LNCaP clone FGC (cell line): ENCODE results near the gene STXBP5.

Source experiments
- DNase-seq: peaks from one replicate; pipeline ENCODE4 v3.0.0-alpha.2; 2011; ENCODE audit warnings: low read depth
- H3K4me3 ChIP-seq: 2 replicates; pipeline ENCODE4 v1.5.1; 2011; ENCODE audit warnings: mild to moderate bottlenecking, low read depth, low read length, control low read depth
- TF ChIP-seq, protein P1 (sequence below): IDR thresholded peaks from 2 replicates; pipeline ENCODE4 v1.5.1; 2012; ENCODE audit warnings: mild to moderate bottlenecking; ENCODE audit not compliant: control insufficient read depth, insufficient read depth; ENCODE audit errors: extremely low read depth

Gene STXBP5

GRCh38 chr6:147266821-147267220, 62.6 kb downstream of the STXBP5 start:
- no peak overlapping the region for H3K4me3 ChIP-seq
- DNase-seq, result no peak
- TF ChIP-seq, protein P1, sequence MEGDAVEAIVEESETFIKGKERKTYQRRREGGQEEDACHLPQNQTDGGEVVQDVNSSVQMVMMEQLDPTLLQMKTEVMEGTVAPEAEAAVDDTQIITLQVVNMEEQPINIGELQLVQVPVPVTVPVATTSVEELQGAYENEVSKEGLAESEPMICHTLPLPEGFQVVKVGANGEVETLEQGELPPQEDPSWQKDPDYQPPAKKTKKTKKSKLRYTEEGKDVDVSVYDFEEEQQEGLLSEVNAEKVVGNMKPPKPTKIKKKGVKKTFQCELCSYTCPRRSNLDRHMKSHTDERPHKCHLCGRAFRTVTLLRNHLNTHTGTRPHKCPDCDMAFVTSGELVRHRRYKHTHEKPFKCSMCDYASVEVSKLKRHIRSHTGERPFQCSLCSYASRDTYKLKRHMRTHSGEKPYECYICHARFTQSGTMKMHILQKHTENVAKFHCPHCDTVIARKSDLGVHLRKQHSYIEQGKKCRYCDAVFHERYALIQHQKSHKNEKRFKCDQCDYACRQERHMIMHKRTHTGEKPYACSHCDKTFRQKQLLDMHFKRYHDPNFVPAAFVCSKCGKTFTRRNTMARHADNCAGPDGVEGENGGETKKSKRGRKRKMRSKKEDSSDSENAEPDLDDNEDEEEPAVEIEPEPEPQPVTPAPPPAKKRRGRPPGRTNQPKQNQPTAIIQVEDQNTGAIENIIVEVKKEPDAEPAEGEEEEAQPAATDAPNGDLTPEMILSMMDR, result no peak

- DNase-seq, result no peak
- TF ChIP-seq, protein P1, result no peak
- H3K4me3 ChIP-seq, result no peak overlapping the region
These were observed 63.4 kb downstream of the STXBP5 start for GRCh38 chr6:147267658-147268057.

DNA sequence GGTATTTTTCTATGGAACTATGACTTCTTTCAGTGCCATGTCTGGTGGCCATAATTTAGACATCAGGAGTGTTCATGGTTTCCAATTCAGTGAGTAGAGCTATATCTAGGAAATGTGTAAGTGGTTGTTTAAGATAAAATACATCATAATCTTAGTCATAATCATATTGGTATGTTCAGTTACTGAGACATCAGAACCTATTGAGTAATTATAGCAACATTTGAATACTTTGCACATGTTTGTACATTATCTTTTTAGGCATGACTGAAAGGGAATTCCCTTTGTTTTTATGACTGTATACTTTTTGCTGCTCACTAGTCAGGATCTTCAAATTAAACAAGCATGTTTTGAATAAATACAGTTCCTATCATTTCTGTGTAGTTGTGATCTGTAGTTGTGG, 64.0 kb downstream of the STXBP5 start:
- DNase-seq, result no peak
- H3K4me3 ChIP-seq, result no peak overlapping the region
- TF ChIP-seq, protein P1, result no peak

GRCh38 chr6:147274012-147274411, 69.8 kb downstream of the STXBP5 start:
- H3K4me3 ChIP-seq, result no peak overlapping the region
- DNase-seq, result no peak
- TF ChIP-seq, protein P1, result no peak

DNA sequence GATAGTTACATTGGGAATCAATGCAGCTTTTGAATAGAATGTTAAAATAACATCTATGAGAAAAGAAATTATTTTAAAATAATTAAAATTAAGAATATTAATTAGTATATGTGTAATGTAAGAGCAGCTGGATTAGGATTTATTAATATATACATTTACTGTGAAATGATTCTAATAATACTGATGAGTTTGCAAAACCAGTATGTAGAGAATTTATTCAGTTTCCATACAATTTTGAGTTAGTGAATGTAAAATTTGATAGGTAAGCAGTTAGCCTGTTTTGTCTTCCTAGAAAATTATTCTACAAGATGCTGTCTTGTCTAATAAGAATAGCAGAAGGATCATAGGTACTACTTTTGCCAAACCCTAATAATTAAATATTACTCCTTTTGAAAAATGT, 70.6 kb downstream of the STXBP5 start:
- TF ChIP-seq, protein P1, result no peak
- no peak overlapping the region for H3K4me3 ChIP-seq
- no peak for DNase-seq

- DNase-seq, result no peak
- no peak overlapping the region for H3K4me3 ChIP-seq
- TF ChIP-seq, protein P1, result no peak
These were observed 74.7 kb downstream of the STXBP5 start for GRCh38 chr6:147278891-147279290.

- no peak overlapping the region for H3K4me3 ChIP-seq
- DNase-seq, result no peak
- TF ChIP-seq, protein P1, result no peak
These were observed 75.2 kb downstream of the STXBP5 start for GRCh38 chr6:147279427-147279826.
